GM18858 (cell line): ENCODE measurements around the gene PUS3.

Experiments used
- ATAC-seq: cut with Tn5 transposase; IDR thresholded peaks from one replicate; pipeline ENCODE4 v1.9.1; 2021; ENCODE audit not compliant: unreplicated experiment

PUS3 gene

DNA sequence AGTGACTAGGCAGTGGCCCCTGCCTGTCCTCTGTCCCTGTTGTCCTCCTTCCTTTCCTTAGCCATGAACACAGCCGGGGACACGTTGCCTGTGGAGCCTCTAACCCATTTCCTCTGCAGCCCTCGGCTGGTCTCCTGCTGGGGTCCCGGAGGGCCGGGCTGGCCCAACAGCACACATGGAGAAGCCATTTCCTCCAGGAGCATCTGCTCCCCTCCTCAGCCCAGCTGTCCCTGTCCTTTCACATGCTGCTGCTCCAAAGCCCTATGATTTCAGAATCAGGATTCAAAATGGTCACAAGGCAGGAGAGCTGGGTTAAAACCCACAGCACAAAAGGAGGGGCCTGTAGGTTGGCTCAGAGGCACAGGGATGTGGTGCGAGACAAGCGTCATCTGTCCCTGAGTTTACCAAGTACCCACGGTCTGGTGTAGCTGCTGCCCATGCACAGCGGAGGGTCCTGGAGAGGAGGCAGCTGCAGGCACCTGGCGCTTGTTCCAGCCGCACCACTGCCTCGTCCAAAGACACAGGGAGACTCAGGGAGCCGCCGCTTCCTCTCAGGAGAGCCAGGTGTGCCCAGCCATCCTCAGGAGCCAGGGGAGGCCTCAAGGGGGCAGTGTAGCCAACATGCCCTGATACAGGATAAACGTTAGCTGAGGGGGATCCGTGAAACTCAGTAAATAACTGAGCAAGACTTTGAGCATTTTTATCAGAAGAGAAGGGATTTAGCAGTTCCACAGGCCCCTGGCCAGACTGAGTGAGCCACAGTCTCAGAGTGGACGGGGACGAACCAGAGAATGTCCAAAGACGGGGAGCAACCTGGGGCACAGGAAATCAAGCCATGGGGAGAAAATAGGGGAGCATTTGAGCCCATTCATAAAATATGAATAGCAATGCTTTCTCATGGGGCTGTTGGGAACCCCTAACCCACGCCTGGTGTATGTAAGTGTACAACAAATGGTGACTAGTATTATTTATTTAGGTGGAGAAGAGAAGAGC, 38.9 kb upstream of the PUS3 start:
- no peak for ATAC-seq

DNA sequence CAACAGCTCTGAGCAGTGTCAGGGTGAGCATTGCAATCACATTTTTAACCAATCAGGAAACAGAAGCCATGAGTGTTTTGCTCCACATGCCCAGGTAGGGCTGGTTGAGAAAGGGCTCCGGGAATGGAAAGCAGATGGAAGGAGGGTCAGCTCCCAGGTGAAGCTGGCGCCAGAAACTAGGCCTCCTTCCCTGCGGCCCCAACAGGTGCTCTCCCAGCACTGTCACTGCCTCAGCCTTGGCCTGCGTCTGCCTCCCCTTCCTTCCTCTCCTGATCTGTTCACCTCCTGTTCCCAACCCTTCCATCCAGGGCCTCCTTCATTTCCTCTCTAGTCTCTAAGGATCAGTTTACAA, 38.2 kb upstream of the PUS3 start:
- no peak for ATAC-seq

DNA sequence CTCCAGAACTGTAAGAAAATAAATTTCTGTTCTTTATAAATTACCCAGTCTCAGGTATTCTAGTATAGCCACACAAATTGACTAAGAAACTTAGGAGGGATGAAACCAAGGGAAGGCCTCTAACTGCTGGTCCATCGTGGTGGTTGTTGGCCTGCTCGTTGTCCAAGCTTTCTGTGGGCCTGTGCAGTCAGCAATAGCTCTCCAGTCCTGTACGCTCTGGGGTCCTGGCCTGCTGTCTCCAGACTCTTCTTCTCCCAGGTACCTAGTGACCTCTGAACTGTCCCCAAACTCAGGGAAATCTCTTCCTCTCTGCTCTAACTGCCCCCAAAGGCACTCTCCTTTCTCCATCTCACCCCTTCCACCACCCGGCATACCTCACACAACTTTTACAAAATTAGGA, 37.1 kb upstream of the PUS3 start:
- ATAC-seq, result no peak

DNA sequence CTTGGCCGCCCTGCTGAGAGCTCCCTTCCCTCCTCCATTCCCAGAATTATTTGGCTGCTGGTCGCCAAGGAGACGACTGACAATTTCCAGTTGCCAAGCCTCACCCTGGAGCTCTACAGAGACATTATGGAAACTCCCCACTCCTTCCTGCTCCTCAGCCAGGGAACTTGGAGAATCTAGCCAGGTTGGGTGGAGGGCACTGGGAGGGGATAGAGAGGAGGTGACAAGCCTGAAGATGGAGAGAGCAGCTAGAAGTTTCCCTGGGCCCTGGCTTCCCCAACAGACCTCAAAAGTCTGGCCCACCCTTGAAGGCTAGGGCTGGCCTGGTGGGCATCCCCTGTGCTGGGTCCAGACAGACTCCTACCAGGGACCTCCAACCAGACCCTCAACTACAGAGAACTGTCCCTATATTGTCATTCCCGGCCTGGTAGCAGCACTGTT, 36.1 kb upstream of the PUS3 start:
- ATAC-seq, result no peak

DNA sequence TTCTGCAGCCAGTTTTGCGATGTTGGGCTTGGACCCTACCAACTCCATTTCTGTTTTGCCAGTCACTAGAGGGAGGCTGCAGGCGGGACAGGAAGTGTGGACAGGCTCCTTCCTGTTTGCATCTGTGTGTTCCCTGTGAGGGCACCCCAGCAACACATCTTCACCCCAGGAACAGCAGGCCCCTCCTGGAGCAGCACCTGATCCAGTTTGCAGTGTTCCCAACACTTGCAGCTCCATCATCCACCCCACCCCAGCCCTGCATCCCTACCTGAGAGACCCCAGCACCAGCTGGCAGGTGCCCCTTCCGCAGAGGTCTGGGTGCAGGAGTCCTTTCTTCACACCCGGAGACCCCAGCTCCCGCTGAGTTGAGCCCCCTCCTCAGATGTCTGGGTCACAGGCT, 35.4 kb upstream of the PUS3 start:
- no peak for ATAC-seq

DNA sequence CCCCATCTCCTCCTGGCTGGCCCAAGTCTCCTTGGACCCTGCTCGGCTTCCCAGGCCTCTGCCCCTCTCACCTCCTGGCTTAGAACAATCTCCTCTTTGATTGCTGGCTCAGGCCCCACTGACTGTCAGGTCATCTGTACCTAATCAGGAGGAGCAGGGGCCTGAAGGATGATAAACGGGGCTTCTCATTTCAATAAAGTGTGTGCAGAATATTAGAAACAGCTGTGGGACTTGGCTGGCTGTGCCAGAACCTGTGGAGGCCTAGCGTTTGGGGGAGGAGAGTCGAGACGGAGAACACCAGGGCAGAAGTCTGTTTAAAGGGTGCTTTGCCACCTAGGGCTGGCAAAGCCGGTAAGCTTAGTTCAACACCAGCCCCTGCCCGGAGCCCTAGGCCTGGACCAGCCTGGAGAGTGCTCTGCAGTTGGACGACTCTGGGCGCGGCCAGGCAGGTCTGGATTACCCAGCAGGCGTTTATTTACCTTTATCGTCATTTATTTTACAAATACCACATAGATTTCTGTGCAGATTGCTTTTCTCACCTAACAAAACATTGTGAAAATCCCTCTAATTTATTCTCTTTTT, 32.7 kb upstream of the PUS3 start:
- no peak for ATAC-seq

DNA sequence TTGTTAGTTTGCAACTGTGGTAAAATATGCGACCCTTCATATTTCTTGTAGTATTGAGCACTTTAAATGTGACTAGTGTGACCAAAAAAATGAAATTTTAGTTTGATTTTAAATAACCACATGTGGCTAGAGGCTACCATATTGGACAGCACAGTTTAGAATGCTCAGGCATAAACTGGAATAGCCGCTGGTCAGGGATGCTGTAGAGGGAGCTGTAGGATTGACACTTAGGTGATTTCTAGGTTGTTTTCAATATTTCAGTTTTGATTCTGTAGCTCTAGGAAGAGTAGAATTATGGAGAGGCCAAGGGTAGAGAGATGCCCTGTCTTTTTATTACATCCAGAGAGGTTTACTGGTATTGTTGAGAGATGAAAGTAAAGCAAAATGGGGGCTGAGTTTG, 32.0 kb upstream of the PUS3 start:
- no peak for ATAC-seq

DNA sequence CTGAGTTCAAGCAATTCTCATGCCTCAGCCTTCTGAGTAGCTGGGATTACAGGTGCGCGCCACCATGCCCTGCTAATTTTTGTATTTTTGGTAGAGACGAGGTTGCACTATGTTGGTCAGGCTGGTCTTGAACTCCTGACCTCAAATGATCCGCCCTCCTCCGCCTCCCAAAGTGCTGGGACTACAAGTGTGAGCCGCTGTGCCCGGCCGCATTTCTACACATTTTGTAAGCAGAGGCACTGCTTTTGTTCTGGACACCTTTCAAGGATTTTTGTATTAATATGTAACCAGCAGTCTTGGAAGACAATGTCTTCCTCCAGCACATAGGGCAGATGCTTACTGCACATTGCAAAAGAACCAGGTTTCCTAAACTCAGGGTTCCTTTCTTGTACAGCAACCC, 31.5 kb upstream of the PUS3 start:
- no peak for ATAC-seq

DNA sequence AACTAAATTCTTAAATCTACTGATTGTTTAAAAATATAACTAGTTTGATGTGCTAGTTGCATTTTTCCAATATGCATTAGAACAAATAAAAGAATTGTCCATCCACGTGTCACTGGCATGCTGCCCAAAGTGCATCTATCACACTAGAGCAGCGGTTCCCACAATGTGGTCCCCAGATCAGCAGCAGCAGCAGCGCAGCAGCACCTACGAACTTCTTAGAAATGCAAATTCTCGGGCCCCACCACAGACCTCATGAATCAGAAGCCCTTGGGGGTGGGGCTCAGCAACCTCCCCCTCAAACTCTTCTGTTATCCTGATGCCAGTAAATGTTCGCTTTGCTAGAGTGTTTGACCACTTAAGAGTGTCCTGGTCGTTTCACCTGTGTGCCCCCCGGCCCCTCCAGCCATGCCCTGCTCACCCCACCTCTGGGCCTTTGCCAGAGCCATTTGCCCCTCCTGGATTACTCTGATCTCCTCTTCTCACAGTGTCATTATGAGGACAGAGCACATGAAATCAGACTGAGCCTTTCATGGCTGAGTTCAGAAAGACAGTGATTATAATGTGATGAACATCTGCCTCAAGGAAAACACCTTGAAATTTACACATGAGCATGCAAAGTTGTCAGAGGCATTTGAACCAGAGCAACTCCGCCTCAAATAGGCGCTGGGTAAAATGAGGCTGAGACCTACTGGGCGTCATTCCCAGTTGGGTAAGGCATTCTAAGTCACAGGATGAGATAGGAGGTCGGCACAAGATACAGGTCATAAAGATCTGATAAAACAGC, 30.2 kb upstream of the PUS3 start:
- no peak for ATAC-seq

DNA sequence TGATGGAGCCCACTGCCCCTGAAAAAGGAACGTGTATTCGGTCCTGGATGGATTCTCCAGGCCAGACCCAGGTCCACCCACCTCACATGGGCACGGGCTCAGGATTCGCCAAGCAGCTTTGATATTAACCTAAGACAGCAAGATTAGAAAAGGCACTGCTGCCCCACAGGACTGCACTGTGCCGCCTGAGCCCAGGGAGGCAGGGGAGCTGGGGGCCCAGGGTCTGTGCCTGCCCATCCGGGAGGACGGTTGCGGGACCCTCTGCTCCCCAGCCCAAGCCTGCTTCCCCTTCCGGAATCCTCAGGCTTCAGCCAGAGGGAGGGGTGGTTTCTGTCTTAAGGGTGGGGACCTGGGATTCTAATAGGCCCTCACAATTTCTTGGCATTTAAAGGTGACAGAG, 29.3 kb upstream of the PUS3 start:
- ATAC-seq, result no peak

DNA sequence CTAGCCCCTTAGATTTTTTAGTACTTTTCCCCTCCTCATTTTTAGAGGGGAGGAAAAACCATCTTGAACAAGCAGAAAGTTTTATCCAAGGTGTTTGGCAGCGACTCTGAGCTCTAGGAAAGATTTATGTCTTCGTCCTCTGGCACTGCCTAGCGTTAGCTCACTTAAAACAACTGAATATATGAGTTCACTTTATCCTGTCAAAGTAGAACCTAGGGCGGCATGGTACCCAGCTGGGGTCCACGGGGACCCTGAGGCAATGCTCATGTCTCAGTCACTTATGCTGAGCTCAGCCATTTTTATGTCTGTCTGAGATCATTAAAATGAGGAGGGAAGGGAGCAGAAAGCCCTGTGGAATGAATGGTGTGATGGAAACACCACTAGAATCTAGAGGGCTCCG, 28.7 kb upstream of the PUS3 start:
- no peak for ATAC-seq

DNA sequence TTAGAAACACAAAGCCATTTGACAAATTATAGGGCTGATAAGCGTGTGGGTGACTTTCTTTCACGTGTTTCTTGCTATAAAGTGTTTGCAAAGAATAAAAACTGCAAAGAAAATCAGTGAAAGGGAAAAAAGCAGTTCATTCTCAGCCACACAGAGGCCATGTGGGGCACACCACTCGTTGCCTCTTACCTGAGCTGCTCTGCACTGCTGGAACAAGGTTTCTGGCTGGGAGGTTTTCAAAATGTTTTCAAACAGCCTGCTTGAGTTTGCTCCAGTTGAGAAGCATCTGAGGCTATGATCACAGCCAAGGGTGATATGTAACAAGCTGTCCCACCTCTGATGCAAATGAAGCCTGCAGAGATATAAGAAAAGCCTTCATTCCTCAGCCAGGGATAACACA, 28.1 kb upstream of the PUS3 start:
- no peak for ATAC-seq

DNA sequence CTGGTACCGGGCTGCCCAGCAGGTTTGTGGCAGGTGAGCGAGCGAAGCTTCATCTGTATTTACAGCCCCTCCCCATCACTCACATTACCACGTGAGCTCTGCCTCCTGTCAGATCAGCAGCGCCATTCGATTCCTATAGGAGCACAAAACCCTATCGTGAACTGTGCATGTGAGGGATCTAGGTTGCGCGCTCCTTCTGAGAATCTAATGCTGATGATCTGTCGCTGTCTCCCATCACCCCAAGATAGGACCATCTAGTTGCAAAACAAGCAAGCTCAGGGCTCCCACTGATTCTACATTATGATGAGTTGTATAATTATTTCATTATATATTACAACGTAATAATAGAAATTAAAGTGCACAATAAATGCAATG, 27.1 kb upstream of the PUS3 start:
- ATAC-seq, result no peak

DNA sequence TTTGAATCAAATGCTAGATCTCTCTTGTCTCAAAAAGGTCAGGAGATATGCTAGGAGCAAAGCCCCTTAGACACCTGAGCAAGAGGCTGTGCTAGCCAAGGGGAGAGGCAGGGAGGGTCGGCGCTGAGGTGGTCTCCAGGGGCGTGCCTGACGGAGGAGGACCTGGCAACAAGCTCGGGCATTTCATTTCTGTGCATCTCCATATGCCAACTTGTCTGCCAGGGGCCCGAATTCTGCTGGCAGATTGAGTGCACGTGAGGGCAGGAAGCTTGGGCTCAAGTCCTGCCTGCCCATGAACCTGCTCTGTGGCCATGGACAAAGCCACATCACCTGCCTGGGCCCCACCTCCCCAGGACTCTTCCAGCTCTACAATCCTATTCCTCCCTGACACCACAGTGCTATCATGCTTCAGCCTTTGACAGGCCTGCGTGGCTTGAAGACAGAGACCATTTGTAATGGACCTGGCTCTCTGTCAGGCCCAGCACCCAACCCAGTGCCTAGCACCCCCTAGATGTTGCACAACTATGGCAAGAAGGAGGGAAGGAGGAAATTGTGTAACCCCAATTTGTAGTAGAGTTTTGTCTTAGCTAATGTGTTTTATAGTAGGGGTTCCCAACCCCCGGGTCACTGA, 26.6 kb upstream of the PUS3 start:
- ATAC-seq, result no peak

DNA sequence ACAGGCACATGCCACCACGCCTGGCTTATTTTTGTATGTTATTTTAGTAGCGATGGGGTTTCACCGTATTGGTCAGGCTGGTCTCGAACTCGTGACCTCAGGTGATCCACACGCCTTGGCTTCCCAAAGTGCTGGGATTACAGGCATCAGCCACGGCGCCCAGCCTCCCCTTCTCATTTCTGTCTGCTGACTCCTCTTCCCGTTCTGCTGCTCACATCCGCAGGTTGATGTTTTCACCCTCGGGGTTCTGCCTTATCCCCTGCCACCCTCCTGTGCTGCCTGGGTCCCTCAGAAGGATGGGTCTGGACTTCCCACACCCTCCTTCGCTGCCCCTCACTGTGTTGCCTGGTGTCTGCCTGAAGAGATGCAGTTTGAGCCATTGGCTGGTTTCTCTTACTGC, 23.7 kb upstream of the PUS3 start:
- ATAC-seq, result no peak

DNA sequence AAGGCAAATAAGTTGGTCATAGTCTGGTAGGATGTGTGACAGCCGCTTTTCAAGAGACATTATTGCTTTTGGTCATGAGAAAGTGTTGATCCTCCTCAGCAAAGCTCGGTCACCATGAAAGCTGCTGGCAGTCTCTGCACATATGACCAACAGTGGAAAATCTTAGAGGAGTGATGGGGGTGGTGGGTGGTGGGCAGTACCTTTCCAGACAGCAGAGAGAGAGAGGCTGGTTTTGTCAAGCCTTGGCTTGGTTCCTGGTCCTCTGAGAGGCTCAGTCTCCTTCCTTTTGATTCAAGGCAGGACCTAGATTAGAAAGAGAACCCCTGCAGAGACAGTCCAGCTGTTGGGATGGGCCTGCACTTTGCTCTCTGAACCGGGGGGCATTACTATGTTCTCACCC, 22.8 kb upstream of the PUS3 start:
- no peak for ATAC-seq

DNA sequence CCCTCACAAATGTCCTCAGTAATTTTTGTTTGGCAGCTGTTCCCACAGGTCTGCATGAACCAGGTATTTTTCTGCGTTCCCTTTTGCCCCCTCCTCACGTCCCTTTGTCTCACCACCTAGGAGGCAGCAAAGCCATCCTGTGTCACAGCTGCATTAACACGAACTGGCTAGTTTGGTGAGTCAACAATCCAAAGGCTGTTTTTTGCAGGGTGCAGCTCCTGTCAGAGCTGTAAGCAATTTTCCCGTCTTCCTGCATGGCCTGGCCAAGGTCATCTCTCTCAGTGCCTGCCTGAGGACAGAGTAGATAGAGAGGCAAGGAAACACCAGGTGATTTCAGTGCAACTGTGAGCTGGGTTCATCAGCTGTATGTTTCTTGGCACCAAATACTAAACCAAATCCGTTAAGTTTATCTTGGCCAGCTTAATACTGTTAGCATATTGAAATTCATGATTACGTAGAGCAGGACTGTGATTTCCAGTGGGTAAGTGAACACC, 22.3 kb upstream of the PUS3 start:
- no peak for ATAC-seq

DNA sequence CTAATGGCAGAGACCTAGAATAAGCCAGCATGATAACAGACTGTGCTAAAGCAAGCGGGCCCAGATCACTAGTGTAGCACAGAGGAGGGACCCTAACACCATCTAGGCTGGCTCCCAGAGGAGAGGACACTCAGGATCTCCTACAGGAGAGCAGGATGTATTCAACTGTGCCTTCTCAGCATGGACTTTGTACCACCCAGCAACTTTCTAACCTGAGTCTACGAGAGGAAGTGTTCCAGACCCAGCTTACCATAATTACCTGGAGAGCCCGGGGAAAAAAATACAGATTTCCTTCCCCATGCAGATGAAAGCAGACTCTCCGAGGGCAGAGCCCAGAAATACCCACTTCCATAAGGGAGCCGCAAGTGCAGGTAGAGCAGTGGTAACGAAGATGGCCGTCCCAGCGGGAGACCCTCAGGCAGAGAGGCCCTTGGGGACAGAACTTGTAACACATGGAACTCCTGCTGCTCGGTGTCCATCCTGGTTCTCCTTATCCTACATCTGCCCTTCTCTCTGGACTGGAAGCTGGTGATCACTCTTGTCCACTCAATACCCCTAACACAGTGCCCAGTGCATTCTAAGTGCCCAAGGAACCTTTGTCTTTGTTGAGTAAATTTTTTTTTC, 21.5 kb upstream of the PUS3 start:
- no peak for ATAC-seq

DNA sequence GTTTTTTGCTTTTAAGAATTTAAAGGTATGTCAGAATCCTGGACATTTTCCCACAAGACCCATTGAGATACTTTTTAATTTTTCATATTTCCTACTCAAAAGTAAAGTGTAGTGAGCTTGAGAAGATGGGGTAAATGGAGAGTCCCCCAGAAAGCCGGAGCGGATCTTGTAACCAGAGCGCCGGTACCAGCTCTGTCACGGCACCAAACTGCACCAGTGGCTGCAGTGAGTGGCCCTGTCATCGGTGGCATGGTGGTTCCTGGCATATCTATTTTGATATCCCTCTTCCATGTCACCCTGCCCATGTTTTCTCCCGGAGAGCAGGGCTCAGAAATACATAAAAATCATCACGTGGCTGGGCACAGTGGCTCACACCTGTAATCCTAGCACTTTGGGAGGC, 20.6 kb upstream of the PUS3 start:
- no peak for ATAC-seq

DNA sequence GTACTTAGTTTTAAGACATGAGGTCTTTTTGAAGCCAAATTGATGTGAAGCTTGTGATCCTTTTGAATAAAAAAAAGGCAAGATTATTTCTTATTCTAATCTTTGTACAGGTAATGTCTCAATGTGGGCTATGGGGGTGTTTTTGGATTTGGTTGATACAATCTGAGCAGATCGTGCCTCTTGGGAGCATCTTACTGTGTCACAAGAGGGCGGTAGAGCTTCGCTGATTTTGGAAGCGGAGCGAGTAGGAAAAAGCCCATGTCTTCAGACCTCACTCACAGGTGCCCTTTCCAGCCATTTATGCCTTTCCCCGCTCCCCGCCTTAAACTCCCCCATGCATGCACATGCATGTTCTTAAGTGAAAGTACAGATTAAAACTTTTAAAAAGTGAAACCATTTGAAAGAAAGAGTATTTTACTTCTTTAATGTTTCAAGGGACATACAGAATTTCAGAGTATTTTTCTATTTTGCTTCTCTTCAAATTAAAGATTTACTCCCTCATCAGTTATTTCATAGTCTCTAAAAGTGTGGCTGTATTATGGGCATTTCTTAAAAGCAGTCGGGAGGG, 20.1 kb upstream of the PUS3 start:
- no peak for ATAC-seq

DNA sequence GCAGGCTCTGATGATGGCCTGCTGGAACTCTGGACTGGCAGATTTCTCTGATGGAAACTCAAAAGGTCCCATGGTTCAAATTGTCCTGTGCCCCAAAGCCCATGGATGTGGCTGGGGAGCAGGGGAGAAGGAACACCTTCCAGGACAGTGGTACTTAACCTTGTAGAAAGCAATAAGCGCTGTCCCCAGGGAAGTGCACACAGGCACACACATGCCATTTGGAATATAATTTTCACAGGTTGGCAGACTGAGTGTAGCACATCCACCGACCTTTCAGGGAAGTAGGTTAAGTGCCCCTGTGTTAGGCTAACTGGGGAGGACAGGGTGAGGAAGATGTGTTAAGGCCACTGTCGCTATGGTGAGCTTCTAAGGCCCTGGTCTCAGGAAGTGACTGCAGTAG, 19.1 kb upstream of the PUS3 start:
- no peak for ATAC-seq
